OCI-LY1 (cell line): Measurements from ENCODE around the gene RASAL2.
"Not testable (repeated sequence)": the region's sequence is repeated elsewhere in the genome, so short reads cannot be mapped to it uniquely, and the experiment has no call there.

Source experiments
- H2AFZ ChIP-seq: fragments of 200-600 bp; sonication (generic), shearing (Covaris generic); 2 replicates; pipeline ENCODE4 v1.6.0; 2014; ENCODE audit warnings: antibody characterized with exemption, mild to moderate bottlenecking, low read length
- H3F3A ChIP-seq: fragments of 200-600 bp; sonication (generic), shearing (Covaris generic); 2 replicates; pipeline ENCODE4 v1.6.0; 2014; ENCODE audit warnings: mild to moderate bottlenecking, antibody characterized with exemption, low read length, moderate library complexity; ENCODE audit not compliant: insufficient read depth
- H3K27ac ChIP-seq: fragments of 200-600 bp; sonication (generic); 2 replicates; pipeline ENCODE4 v1.5.1; 2014; ENCODE audit warnings: low read length, mixed run types, mild to moderate bottlenecking, low read depth; ENCODE audit not compliant: poor library complexity, severe bottlenecking
- H3K27me3 ChIP-seq: fragments of 200-600 bp; sonication (generic); 2 replicates; pipeline ENCODE4 v1.6.0; 2014; ENCODE audit warnings: antibody characterized with exemption, mild to moderate bottlenecking, low read length, moderate library complexity; ENCODE audit not compliant: insufficient read depth
- H3K36me3 ChIP-seq: fragments of 200-600 bp; sonication (generic); 2 replicates; pipeline ENCODE4 v1.6.1; 2014; ENCODE audit warnings: mild to moderate bottlenecking, antibody characterized with exemption, low read length, moderate library complexity, mixed read lengths; ENCODE audit not compliant: insufficient read depth
- H3K4me1 ChIP-seq: fragments of 200-600 bp; sonication (generic); 2 replicates; pipeline ENCODE4 v1.5.1; 2014; ENCODE audit warnings: mild to moderate bottlenecking, low read length, moderate library complexity; ENCODE audit not compliant: insufficient read depth, severe bottlenecking
- H3K4me2 ChIP-seq: fragments of 200-600 bp; sonication (generic), shearing (Covaris generic); 2 replicates; pipeline ENCODE4 v1.6.1; 2014; ENCODE audit warnings: low read length
- H3K4me3 ChIP-seq: fragments of 200-600 bp; sonication (generic); 2 replicates; pipeline ENCODE4 v1.5.1; 2014; ENCODE audit warnings: low read length, low read depth, mild to moderate bottlenecking, mixed read lengths; ENCODE audit not compliant: poor library complexity, severe bottlenecking
- H3K79me2 ChIP-seq: fragments of 200-600 bp; shearing (Covaris generic); 2 replicates; pipeline ENCODE4 v1.6.1; 2016; ENCODE audit warnings: mixed run types, low read length, mixed read lengths; ENCODE audit not compliant: insufficient read depth
- H3K9ac ChIP-seq: fragments of 200-600 bp; sonication (generic), shearing (Covaris generic); 2 replicates; pipeline ENCODE4 v1.6.1; 2014; ENCODE audit warnings: mild to moderate bottlenecking, low read length, mixed read lengths
- H3K9me2 ChIP-seq: fragments of 200-600 bp; sonication (generic), shearing (Covaris generic); 2 replicates; pipeline ENCODE4 v1.6.1; 2014; ENCODE audit warnings: low read depth, mild to moderate bottlenecking, low read length, mixed read lengths
- H3K9me3 ChIP-seq: fragments of 200-600 bp; shearing (Covaris generic); 2 replicates; pipeline ENCODE4 v1.6.1; 2014; ENCODE audit warnings: low read length, mixed read lengths
- H4K20me1 ChIP-seq: fragments of 200-600 bp; sonication (generic), shearing (Covaris generic); 2 replicates; pipeline ENCODE4 v1.6.0; 2016; ENCODE audit warnings: mild to moderate bottlenecking, low read length; ENCODE audit not compliant: insufficient read depth
- EZH2 ChIP-seq: fragments of 200-600 bp; sonication (generic), shearing (Covaris generic); IDR thresholded peaks from 2 replicates; pipeline ENCODE4 v1.8.0; 2017; ENCODE audit warnings: borderline replicate concordance, mixed run types, mild to moderate bottlenecking, antibody characterized with exemption, low read length, moderate library complexity, mixed read lengths
- TF ChIP-seq, protein P1 (sequence below): fragments of 200-600 bp; sonication (generic), shearing (Covaris generic); IDR thresholded peaks from 2 replicates; pipeline ENCODE4 v1.5.1; 2017; ENCODE audit warnings: mild to moderate bottlenecking, antibody characterized with exemption, low read length, moderate library complexity, mixed read lengths

The RASAL2 gene

DNA sequence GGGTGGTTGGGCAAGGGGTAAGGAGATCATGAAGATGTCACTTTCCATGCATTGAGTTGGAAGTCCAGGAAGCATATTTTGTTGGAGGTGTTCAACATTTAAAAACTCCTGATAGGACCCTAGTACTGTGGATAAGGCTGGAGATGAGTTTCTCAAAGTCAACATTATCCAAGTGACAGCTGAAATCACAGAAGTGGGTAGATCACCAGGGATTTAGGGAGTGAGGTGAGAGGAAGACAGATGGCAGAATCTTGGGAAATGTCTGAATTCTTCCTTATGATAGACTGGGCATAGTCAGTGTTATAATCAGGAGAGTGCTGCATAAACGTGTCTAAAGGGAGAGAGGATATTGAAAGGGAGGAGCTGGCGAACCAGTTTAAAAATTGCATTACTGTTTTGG is 5.3 kb upstream of the RASAL2 start:
- H3K9ac ChIP-seq, result no peak overlapping the region
- no peak overlapping the region for H3K4me2 ChIP-seq
- H3K9me3 ChIP-seq, result no peaks in the 10 kb centered on the region
- no peaks in the 10 kb centered on the region for H3F3A ChIP-seq
- H3K36me3 ChIP-seq, result no peaks in the 10 kb centered on the region
- H4K20me1 ChIP-seq, result no peaks in the 10 kb centered on the region
- no peaks in the 10 kb centered on the region for H3K9me2 ChIP-seq
- H3K4me3 ChIP-seq, result no peak overlapping the region
- H3K27ac ChIP-seq, result no peak overlapping the region
- no peak for TF ChIP-seq EZH2
- TF ChIP-seq, protein P1, sequence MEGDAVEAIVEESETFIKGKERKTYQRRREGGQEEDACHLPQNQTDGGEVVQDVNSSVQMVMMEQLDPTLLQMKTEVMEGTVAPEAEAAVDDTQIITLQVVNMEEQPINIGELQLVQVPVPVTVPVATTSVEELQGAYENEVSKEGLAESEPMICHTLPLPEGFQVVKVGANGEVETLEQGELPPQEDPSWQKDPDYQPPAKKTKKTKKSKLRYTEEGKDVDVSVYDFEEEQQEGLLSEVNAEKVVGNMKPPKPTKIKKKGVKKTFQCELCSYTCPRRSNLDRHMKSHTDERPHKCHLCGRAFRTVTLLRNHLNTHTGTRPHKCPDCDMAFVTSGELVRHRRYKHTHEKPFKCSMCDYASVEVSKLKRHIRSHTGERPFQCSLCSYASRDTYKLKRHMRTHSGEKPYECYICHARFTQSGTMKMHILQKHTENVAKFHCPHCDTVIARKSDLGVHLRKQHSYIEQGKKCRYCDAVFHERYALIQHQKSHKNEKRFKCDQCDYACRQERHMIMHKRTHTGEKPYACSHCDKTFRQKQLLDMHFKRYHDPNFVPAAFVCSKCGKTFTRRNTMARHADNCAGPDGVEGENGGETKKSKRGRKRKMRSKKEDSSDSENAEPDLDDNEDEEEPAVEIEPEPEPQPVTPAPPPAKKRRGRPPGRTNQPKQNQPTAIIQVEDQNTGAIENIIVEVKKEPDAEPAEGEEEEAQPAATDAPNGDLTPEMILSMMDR, result no peak
- no peaks in the 10 kb centered on the region for H3K27me3 ChIP-seq
- H2AFZ ChIP-seq, result no peak overlapping the region
- no peaks in the 10 kb centered on the region for H3K4me1 ChIP-seq
- H3K79me2 ChIP-seq, result no peaks in the 10 kb centered on the region

- H3K9ac ChIP-seq, H3K79me2 ChIP-seq, H3K9me2 ChIP-seq, H3K4me3 ChIP-seq, H4K20me1 ChIP-seq, H3F3A ChIP-seq, H3K27ac ChIP-seq, H2AFZ ChIP-seq, H3K27me3 ChIP-seq, H3K9me3 ChIP-seq, H3K36me3 ChIP-seq, H3K4me1 ChIP-seq, H3K4me2 ChIP-seq: not testable (repeated sequence)
Observed at GRCh38 chr1:178091454-178091853, 2.5 kb upstream of the RASAL2 start.

- Histone ChIP-seq H3K36me3 (no peaks in the 10 kb centered on the region), H3K4me2 (no peak overlapping the region), H2AFZ (no peak overlapping the region), H3K9me3 (no peaks in the 10 kb centered on the region), H3K9ac (no peak overlapping the region), H3K9me2 (no peaks in the 10 kb centered on the region), H3F3A (no peaks in the 10 kb centered on the region), H3K27ac (no peak overlapping the region), H3K4me1 (no peaks in the 10 kb centered on the region), H3K27me3 (no peaks in the 10 kb centered on the region), H3K79me2 (no peaks in the 10 kb centered on the region), H4K20me1 (no peaks in the 10 kb centered on the region), H3K4me3 (no peak overlapping the region)
- no peak for TF ChIP-seq EZH2
- TF ChIP-seq, protein P1, result no peak
Observed at GRCh38 chr1:178091986-178092745, 1.7 kb upstream of the RASAL2 start.

- H3K27me3 ChIP-seq, result no peaks in the 10 kb centered on the region
- no peaks in the 10 kb centered on the region for H3F3A ChIP-seq
- no peak overlapping the region for H3K9ac ChIP-seq
- no peaks in the 10 kb centered on the region for H3K9me2 ChIP-seq
- TF ChIP-seq EZH2, result no peak
- TF ChIP-seq, protein P1, result no peak
- no peak overlapping the region for H3K27ac ChIP-seq
- no peaks in the 10 kb centered on the region for H4K20me1 ChIP-seq
- no peaks in the 10 kb centered on the region for H3K79me2 ChIP-seq
- no peaks in the 10 kb centered on the region for H3K9me3 ChIP-seq
- no peaks in the 10 kb centered on the region for H3K36me3 ChIP-seq
- no peaks in the 10 kb centered on the region for H3K4me1 ChIP-seq
- H3K4me2 ChIP-seq, result no peak overlapping the region
- H3K4me3 ChIP-seq, result no peak overlapping the region
- H2AFZ ChIP-seq, result no peak overlapping the region
Observed at GRCh38 chr1:178092878-178093493, 918 bp upstream of the RASAL2 start.
